Activated T-helper 1 cell treated with Interleukin-2 at 50 U/mL for 16 hours (primary cell): ENCODE data around the gene HJV.
"Not testable (repeated sequence)": the region's sequence is repeated elsewhere in the genome, so short reads cannot be mapped to it uniquely, and the experiment has no call there.

Experiments used
- DNase-seq: peaks from one replicate; pipeline ENCODE4 v3.0.0-alpha.2; 2020; ENCODE audit warnings: low read depth

Gene HJV, protein sequence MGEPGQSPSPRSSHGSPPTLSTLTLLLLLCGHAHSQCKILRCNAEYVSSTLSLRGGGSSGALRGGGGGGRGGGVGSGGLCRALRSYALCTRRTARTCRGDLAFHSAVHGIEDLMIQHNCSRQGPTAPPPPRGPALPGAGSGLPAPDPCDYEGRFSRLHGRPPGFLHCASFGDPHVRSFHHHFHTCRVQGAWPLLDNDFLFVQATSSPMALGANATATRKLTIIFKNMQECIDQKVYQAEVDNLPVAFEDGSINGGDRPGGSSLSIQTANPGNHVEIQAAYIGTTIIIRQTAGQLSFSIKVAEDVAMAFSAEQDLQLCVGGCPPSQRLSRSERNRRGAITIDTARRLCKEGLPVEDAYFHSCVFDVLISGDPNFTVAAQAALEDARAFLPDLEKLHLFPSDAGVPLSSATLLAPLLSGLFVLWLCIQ

GRCh38 chr1:146021622-146022402 is at the start of gene HJV:
Gene HJV, minus strand, starts transcription at chr1:146021735. Its CDS starts 1,504 bp downstream, at chr1:146020231.
- no peak for DNase-seq

- DNase-seq: not testable (repeated sequence)
Measured at GRCh38 chr1:146059148-146059547, 37.6 kb upstream of the HJV start.

DNA sequence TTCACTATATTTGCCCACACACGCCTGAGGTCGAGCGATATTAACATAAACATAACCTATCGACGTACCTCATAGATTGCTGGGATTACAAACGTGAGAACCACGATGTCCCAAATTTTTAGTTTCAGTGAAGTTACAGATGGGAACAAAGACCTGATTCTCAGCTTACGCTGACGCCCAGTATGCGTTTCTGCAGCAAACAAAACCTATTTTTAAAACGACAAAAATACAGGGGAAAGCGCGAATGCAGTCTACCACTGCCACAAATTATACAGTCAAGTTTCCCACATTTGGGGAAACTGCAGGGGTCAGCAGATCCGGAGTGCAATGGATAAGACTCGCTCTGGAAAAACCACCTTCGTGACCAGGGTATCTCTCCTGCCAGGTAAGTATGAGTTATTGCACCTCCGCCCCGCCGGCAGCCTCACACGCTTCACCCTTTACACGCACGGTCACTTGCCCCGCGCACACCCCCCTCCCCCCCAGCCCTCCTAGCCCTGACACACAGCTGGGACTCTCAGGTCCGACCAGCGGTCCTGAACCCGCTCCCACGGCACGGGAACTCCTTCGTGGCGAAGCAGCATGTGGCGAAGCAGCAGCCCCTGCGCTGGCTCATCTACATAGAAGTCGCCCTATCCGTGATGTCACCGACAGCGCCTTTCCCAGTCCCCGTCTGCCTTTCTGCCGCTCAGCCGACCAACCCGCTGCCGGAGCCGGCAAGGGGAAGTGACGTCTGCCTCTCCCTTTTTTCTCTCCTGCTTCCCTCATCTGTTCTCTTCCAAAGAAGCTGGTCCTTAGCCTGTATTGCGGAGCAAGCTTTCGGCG is 30.5 kb upstream of the HJV start:
- peak; percentile 56 for DNase-seq

- no peak for DNase-seq
Measured at GRCh38 chr1:146051452-146051851, 29.9 kb upstream of the HJV start.

DNA sequence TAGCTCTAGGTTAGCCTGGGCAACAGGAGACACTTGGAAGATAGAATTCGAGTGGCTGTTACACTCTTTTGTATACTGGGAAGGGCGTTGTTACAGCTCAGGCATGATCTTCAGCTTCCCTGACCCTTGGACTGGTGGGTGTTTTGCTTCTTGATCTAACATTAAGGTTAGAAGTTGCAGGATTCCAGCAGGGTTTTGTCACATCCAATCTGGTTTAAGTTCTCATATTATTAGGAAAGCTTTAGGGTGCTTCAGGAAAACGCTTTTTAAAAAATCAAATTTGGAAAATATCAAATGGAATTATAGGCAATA is 29.1 kb upstream of the HJV start:
- not testable (repeated sequence) for DNase-seq

DNA sequence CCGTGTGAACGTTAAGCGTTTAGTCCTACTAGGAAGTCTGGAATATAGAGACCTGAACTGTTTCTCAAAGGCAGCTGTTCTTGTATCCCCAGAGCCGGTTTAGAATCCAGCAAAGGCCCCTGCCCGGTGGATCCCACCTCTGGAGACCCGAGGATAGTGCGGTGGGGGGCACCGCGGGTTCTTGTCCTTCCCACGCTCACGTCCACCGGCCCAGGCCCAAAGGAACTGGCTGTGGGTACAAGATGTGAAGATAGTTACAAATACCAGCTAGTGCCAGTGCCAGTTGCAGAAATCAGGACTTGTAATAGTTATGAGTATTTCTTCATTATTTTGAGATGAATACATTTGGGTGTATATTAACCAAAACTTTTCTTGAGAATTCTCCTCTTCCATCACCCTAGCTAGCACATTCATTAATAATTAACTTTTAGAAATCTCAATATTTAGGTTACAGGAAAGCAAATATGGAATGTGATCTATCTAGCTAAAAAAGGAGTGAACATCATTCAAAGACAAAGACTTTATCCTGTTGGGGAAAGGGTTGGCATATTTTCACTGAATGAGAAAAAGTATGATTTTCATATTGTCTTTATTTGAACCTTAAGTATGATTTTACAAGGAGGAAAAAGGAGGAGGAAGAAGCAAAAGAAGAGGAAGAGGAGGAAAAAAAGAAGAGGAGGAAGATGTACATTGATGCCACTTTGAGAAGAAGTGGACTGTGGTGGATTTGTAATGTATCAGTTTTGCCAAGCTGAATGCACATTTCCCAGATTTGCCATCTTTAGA is 28.5 kb upstream of the HJV start:
- not testable (repeated sequence) for DNase-seq

GRCh38 chr1:146049436-146049835 is 27.9 kb upstream of the HJV start:
- no peak for DNase-seq

DNA sequence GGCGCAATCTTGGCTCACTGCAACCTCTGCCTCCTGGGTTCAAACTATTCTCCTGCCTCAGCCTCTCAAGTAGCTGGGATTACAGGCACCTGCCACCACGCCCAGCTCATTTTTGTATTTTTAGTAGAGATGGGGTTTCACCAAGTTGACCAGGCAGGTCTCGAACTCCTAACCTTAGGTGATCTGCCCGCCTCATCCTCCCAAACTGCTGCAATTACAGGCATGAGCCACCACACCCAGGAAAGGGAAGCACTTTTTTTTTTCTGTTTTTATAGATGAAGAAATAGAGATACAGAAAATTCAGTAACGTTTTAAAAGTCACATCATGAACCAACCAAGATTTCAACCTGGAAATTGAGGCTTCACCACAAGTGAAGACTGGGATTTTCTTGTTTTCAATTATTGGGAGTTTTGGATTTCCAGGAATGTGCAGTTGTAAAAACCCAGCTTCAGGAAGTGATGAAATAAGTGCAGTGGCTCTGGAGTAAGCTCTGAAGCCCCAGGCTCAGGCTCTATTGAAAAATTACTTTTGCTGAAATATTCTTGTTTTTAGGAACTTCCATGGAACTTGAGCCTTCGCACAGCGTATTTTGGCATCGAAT is 27.1 kb upstream of the HJV start:
- not testable (repeated sequence) for DNase-seq

GRCh38 chr1:146046664-146047063 is 25.1 kb upstream of the HJV start:
- DNase-seq: no peak

GRCh38 chr1:146039844-146040194 is 18.3 kb upstream of the HJV start:
- no peak for DNase-seq

DNA sequence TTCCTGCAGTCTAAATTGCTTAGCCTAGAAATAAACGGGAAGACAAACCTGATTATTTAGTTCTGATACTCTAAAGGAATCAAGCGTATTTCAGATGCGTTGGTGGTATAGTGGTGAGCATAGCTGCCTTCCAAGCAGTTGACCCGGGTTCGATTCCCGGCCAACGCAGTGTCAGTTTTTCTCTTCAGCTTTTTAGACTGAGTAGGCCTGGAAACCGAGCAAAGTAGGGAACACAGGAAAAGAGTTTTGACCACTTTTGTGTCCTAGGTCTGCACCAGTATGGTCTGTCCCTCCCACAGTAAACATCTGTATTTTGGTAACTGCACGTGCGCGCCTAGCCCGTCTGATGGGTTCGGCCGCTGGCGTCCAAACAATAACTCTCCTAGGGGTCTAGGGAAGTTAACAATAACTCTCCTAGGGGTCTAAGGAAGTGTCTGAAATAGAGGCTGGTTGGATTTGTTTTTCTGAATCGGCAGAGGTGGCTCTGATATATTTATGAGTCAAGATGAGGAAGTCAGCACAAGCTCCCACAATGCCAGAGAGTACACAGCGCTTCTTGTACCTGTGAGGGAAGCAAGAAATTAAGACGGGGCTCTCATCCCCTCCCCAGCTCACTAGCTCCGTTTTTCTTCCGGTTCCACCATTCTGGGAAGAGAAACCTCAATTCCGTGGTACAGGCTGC is 15.6 kb upstream of the HJV start:
- DNase-seq: peak; percentile 33

DNA sequence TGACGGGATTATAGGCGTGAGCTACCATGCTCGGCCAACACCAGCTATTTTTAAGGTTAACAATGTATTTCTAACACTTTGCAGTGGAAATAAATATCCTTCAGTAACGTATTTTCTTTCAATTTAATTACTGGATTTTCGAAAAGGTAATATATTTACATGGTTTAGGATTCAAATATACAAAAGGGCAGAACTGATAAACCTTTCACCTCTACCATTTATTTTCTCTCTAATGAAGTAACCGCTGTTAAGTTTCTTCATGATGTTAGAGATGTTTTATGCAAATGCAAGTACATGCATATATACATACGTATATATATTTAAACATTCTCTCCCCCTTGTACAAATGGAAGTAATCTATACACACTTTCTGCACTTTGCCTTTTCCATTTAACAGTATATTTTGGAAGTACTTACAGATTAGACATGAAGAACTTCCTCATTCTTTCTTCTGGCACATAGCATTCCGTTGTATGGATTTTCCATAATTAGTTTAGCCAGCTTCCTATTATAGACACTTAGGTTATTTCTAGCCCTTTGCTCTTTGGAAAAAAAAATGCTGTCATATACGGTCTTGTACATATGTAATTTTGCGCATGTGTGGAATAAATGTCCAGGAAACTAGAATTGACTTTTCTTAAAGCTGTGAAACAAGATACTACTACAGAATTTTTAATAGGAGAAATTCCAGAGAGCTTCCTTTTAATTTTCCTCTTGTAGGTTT is 14.9 kb upstream of the HJV start:
- DNase-seq: no peak

- DNase-seq: no peak
Measured at GRCh38 chr1:146035048-146035423, 13.5 kb upstream of the HJV start.

GRCh38 chr1:146032631-146033219 is 11.2 kb upstream of the HJV start:
- DNase-seq: no peak

DNA sequence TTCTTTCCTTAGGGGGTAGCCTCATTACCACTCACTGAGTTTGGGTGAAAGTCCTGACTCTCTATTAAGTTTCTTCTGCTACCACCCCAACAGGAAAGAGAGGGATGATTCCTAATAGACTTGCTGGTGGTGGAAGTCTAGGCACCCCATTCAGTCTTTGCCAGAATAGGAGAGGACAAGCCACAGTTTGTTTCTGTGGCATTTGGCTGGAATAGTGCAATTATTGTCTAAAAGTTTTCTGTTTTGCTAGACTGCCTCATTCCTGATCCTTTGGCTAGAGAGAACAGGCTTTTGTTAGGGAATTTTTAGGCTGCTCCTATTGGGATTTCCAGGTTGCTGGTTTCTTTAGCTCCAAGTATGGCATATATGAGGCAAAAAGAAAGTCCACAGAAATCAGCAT is 9.9 kb upstream of the HJV start:
- no peak for DNase-seq

GRCh38 chr1:146029117-146029516 is 7.6 kb upstream of the HJV start:
- DNase-seq: no peak

GRCh38 chr1:146026650-146027049 is 5.1 kb upstream of the HJV start:
- DNase-seq: not testable (repeated sequence)

- not testable (repeated sequence) for DNase-seq
Measured at GRCh38 chr1:146025787-146026495, 4.4 kb upstream of the HJV start.
